GM21381 (cell line): Measurements from ENCODE around the gene RPL3.
"Not testable (repeated sequence)": the region's sequence is repeated elsewhere in the genome, so short reads cannot be mapped to it uniquely, and the experiment has no call there.

Experiments
- ATAC-seq: cut with Tn5 transposase; IDR thresholded peaks from one replicate; pipeline ENCODE4 v1.9.1; 2021; ENCODE audit warnings: mild to moderate bottlenecking, moderate library complexity; ENCODE audit not compliant: unreplicated experiment

The RPL3 gene

GRCh38 chr22:39319284-39320022 is at the start of gene RPL3:
RPL3 (minus strand) TSS chr22:39319623; CDS start chr22:39319597, 26 bp downstream.
- peak; percentile 80 for ATAC-seq

- no peak for ATAC-seq
Measured at GRCh38 chr22:39369186-39369585, 49.8 kb upstream of the RPL3 start.

- no peak for ATAC-seq
Measured at GRCh38 chr22:39368461-39368911, 49.1 kb upstream of the RPL3 start.

GRCh38 chr22:39367035-39367434 is 47.6 kb upstream of the RPL3 start:
- ATAC-seq: no peak

GRCh38 chr22:39365492-39365780 is 46.0 kb upstream of the RPL3 start:
- ATAC-seq: no peak

- no peak for ATAC-seq
Measured at GRCh38 chr22:39364714-39365491, 45.5 kb upstream of the RPL3 start.

GRCh38 chr22:39363751-39364515 is 44.5 kb upstream of the RPL3 start:
- no peak for ATAC-seq

GRCh38 chr22:39362932-39363331 is 43.5 kb upstream of the RPL3 start:
- no peak for ATAC-seq

- no peak for ATAC-seq
Measured at GRCh38 chr22:39362271-39362670, 42.8 kb upstream of the RPL3 start.

GRCh38 chr22:39361496-39361895 is 42.1 kb upstream of the RPL3 start:
- ATAC-seq: no peak

- ATAC-seq: no peak
Measured at GRCh38 chr22:39360674-39361413, 41.4 kb upstream of the RPL3 start.

GRCh38 chr22:39360242-39360641 is 40.8 kb upstream of the RPL3 start:
- ATAC-seq: no peak

GRCh38 chr22:39359659-39360195 is 40.3 kb upstream of the RPL3 start:
- ATAC-seq: no peak

GRCh38 chr22:39358197-39358596 is 38.8 kb upstream of the RPL3 start:
- ATAC-seq: not testable (repeated sequence)

- ATAC-seq: not testable (repeated sequence)
Measured at GRCh38 chr22:39357110-39358108, 38.0 kb upstream of the RPL3 start.

GRCh38 chr22:39356464-39356863 is 37.0 kb upstream of the RPL3 start:
- ATAC-seq: no peak

GRCh38 chr22:39355805-39356204 is 36.4 kb upstream of the RPL3 start:
- ATAC-seq: not testable (repeated sequence)

- ATAC-seq: no peak
Measured at GRCh38 chr22:39355080-39355479, 35.7 kb upstream of the RPL3 start.

- no peak for ATAC-seq
Measured at GRCh38 chr22:39353346-39353745, 33.9 kb upstream of the RPL3 start.
